Breast epithelium (tissue), 3 donors: Measurements from ENCODE around the gene TRPM3.

Source experiments
- CTCF ChIP-seq, 3 donors: fragments of 450-650 bp; IDR thresholded peaks; one replicate each; pipeline ENCODE4 v1.5.1; 2016 to 2017; ENCODE audit warnings: antibody characterized with exemption in 3 of 3, mild to moderate bottlenecking in 3 of 3, moderate library complexity in 3 of 3
- POLR2A ChIP-seq: fragments of 450-650 bp; IDR thresholded peaks from one replicate; pipeline ENCODE4 v1.6.1; 2016; ENCODE audit warnings: antibody characterized with exemption, mild to moderate bottlenecking, moderate library complexity
- POLR2AphosphoS5 ChIP-seq, 3 donors: sonication (generic); formaldehyde crosslinking; IDR thresholded peaks; one replicate each; pipeline ENCODE4 v1.6.1; 2017; ENCODE audit warnings: antibody characterized with exemption in 3 of 3

- no peak for TF ChIP-seq CTCF (IDR thresholded peaks at IDR 0.05)
- no peak for TF ChIP-seq POLR2AphosphoS5 (IDR thresholded peaks at IDR 0.05)
- TF ChIP-seq POLR2A: no peak
Measured at GRCh38 chr9:70792796-70793195, 328.6 kb downstream of the TRPM3 start.
